ENCODE results near the gene EIF3B. TPM values are rescaled to one million over a fixed set of nuclear protein-coding genes. Genes with fewer than 3 reads are reported as not detected.

Gene EIF3B
- total RNA-seq, 1 experiment from 2014 or later = 364 TPM

DNA sequence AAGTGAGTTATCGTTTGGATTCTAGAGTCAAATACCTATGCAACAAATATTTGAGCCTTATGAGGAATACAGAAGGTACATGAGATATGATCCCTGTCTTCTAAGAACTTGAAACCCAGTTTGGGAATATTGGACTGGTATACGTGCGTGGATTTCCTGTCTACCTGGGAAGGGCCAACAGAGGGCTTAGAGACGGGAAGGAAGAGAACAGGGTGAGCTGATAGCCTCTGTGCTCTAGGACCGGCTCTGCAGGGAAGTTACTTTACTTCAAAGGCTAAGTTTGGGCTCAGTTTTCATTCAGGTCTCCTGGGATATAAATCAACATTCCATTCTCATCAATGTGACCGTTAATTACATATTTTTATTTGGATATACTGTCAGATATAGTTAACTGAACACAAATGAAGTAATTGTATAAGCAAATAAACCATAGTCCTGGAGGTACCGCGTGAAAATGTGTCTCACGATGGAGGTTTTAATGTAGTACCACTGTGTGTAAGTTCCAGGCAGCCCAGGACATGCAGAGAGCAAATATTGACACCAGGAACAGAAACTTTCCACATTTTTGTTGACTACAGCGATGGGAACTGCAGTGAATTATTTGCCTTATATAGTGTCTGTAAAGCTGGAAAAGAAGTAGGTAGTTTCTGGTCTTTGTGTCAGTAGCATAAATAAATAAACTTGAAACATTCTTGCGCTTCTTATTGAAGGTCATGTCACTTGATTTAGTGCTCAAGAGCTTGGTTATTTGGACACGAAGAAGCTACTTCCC, 57.4 kb downstream of the EIF3B start:
- ChIA-PET POLR2A (ENCODE audit: low non-redundant PET) (interaction anchor here (0.7 kb wide), 1 partner anchor 150 kb away, joined by 3 read pairs; no protein-coding TSS in a partner anchor), CTCF (no interaction called here)
- H3K4me3 ChIP-seq (ENCODE audit: low read depth, low read length, poor library complexity, severe bottlenecking) = no peak overlapping the region
- no peaks in the 10 kb centered on the region for H3K36me3 ChIP-seq (ENCODE audit: insufficient read depth, low read length, poor library complexity, severe bottlenecking)
- no TSS peak for BruUV-seq (replicated peaks)
- no peak for DNase-seq (ENCODE audit: low spot score)
- intact Hi-C loops (cut with micrococcal nuclease; ENCODE audit: unreplicated experiment) = no loop called here
- H3K4me1 ChIP-seq (ENCODE audit: insufficient read depth, low read length, poor library complexity, severe bottlenecking) = no peaks in the 10 kb centered on the region
- TF ChIP-seq EZH2 (IDR thresholded peaks at IDR 0.05; ENCODE audit: borderline replicate concordance, low read depth, low read length, poor library complexity, severe bottlenecking) = no peak
- TF ChIP-seq, protein P1, sequence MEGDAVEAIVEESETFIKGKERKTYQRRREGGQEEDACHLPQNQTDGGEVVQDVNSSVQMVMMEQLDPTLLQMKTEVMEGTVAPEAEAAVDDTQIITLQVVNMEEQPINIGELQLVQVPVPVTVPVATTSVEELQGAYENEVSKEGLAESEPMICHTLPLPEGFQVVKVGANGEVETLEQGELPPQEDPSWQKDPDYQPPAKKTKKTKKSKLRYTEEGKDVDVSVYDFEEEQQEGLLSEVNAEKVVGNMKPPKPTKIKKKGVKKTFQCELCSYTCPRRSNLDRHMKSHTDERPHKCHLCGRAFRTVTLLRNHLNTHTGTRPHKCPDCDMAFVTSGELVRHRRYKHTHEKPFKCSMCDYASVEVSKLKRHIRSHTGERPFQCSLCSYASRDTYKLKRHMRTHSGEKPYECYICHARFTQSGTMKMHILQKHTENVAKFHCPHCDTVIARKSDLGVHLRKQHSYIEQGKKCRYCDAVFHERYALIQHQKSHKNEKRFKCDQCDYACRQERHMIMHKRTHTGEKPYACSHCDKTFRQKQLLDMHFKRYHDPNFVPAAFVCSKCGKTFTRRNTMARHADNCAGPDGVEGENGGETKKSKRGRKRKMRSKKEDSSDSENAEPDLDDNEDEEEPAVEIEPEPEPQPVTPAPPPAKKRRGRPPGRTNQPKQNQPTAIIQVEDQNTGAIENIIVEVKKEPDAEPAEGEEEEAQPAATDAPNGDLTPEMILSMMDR (conservative IDR thresholded peaks at IDR 0.05; ENCODE audit: low read depth, low read length) = no peak
- H3K27me3 ChIP-seq (replicated peaks; ENCODE audit: insufficient read depth, low read depth, low read length, poor library complexity) = no peaks in the 10 kb centered on the region
- no peak overlapping the region for H3K27ac ChIP-seq (ENCODE audit: low read depth, low read length, poor library complexity, severe bottlenecking)
- no peaks in the 10 kb centered on the region for H3K9me3 ChIP-seq (ENCODE audit: low read depth, low read length, poor library complexity, severe bottlenecking)

DNA sequence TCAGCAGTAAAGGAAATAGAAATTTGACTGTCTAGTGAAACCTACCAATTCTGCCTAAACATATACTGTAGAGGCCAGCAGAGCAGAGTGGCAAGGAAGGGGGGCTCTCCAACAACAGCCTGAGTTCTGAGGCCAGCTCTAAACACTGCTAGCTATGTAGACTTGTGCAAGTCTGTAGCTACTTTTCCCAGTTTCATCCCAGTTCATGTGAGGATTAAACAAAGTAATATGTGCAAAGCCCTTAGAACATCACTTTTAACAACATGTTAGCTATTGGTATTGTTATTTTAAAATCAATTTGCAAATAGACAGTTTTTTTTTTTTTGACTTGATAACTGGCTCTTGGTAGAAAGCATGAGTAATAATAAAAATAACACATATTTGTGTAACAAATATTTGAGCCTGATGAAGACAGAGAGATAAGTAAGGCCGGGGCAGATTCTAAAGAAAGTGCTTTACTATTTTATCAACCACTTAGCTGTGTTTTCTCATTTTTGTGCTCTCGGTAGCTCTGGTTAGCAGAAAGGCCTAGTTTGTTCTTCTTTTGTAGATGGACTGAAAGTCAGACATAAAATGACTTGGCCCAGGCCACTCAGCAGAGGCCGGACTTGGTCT, 58.1 kb downstream of the EIF3B start:
- BruUV-seq (replicated peaks) = no TSS peak
- intact Hi-C loops (cut with micrococcal nuclease; ENCODE audit: unreplicated experiment) = no loop called here
- no peak for DNase-seq (ENCODE audit: low spot score)

DNA sequence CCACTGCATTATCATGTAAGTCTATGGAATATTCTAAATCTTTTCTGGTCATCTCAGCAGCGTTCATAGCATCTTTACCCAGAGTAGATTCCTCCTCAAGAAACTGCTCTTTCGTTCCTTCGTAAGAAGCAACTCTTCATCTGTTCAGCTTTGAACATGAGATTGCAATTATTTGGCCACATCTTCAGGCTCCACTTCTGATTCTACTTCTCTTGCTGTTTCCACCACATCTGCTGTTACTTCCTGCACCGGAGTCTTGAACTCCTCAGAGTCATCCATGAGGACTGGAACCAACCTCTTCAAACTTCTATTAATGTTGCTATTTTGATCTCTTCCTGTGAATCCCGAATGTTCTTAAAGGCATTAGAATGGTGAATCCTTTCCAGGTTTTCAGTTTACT, 61.4 kb downstream of the EIF3B start:
- Histone ChIP-seq H3K4me1 (ENCODE audit: insufficient read depth, low read length, poor library complexity, severe bottlenecking) (no peaks in the 10 kb centered on the region), H3K27me3 (replicated peaks; ENCODE audit: insufficient read depth, low read depth, low read length, poor library complexity) (no peaks in the 10 kb centered on the region), H3K27ac (ENCODE audit: low read depth, low read length, poor library complexity, severe bottlenecking) (no peak overlapping the region), H3K4me3 (ENCODE audit: low read depth, low read length, poor library complexity, severe bottlenecking) (no peak overlapping the region), H3K9me3 (ENCODE audit: low read depth, low read length, poor library complexity, severe bottlenecking) (no peaks in the 10 kb centered on the region), H3K36me3 (ENCODE audit: insufficient read depth, low read length, poor library complexity, severe bottlenecking) (no peaks in the 10 kb centered on the region)
- BruUV-seq (replicated peaks) = no TSS peak
- no peak for DNase-seq (ENCODE audit: low spot score)
- ChIA-PET CTCF (no interaction called here), POLR2A (ENCODE audit: low non-redundant PET) (no interaction called here)
- intact Hi-C loops (cut with micrococcal nuclease; ENCODE audit: unreplicated experiment) = no loop called here
- TF ChIP-seq, protein P1 (conservative IDR thresholded peaks at IDR 0.05; ENCODE audit: low read depth, low read length) = no peak
- TF ChIP-seq EZH2 (IDR thresholded peaks at IDR 0.05; ENCODE audit: borderline replicate concordance, low read depth, low read length, poor library complexity, severe bottlenecking) = no peak

More for the DNA sequence above, 58.1 kb downstream of the EIF3B start:
- Histone ChIP-seq H3K27me3 (replicated peaks; ENCODE audit: insufficient read depth, low read depth, low read length, poor library complexity) (no peaks in the 10 kb centered on the region), H3K27ac (ENCODE audit: low read depth, low read length, poor library complexity, severe bottlenecking) (no peak overlapping the region), H3K4me1 (ENCODE audit: insufficient read depth, low read length, poor library complexity, severe bottlenecking) (no peaks in the 10 kb centered on the region), H3K36me3 (ENCODE audit: insufficient read depth, low read length, poor library complexity, severe bottlenecking) (no peaks in the 10 kb centered on the region), H3K4me3 (ENCODE audit: low read depth, low read length, poor library complexity, severe bottlenecking) (no peak overlapping the region), H3K9me3 (ENCODE audit: low read depth, low read length, poor library complexity, severe bottlenecking) (no peaks in the 10 kb centered on the region)
- ChIA-PET POLR2A (ENCODE audit: low non-redundant PET) (no interaction called here), CTCF (no interaction called here)
- TF ChIP-seq EZH2 (IDR thresholded peaks at IDR 0.05; ENCODE audit: borderline replicate concordance, low read depth, low read length, poor library complexity, severe bottlenecking) = no peak
- TF ChIP-seq, protein P1 (conservative IDR thresholded peaks at IDR 0.05; ENCODE audit: low read depth, low read length) = no peak
